HUES48 (cell line): Measurements from ENCODE around the gene BCL6.
A peak's percentile ranks its signal among the peaks of the same experiment; 100 is the strongest.

Experiments used
- H3K27ac ChIP-seq: one replicate; pipeline ENCODE4 v1.7.0; 2013; ENCODE audit warnings: low read depth, low read length, inconsistent platforms
- H3K27me3 ChIP-seq: 2 replicates; pipeline ENCODE4 v1.6.1; 2013; ENCODE audit warnings: mild to moderate bottlenecking, low read length; ENCODE audit not compliant: control insufficient read depth, insufficient read depth
- H3K36me3 ChIP-seq: 2 replicates; pipeline ENCODE4 v1.6.1; 2013; ENCODE audit warnings: low read length; ENCODE audit not compliant: control insufficient read depth, insufficient read depth
- H3K4me1 ChIP-seq: 2 replicates; pipeline ENCODE4 v1.6.1; 2013; ENCODE audit warnings: mild to moderate bottlenecking, low read length; ENCODE audit not compliant: control insufficient read depth, insufficient read depth
- H3K4me3 ChIP-seq: 2 replicates; pipeline ENCODE4 v1.5.1; 2013; ENCODE audit warnings: mild to moderate bottlenecking, low read depth, low read length
- H3K9ac ChIP-seq: 2 replicates; pipeline ENCODE4 v1.6.1; 2013; ENCODE audit warnings: mild to moderate bottlenecking, low read depth, low read length, moderate library complexity
- H3K9me3 ChIP-seq: 2 replicates; pipeline ENCODE4 v1.6.1; 2013; ENCODE audit warnings: low read length; ENCODE audit not compliant: control insufficient read depth, insufficient read depth

BCL6 gene

DNA sequence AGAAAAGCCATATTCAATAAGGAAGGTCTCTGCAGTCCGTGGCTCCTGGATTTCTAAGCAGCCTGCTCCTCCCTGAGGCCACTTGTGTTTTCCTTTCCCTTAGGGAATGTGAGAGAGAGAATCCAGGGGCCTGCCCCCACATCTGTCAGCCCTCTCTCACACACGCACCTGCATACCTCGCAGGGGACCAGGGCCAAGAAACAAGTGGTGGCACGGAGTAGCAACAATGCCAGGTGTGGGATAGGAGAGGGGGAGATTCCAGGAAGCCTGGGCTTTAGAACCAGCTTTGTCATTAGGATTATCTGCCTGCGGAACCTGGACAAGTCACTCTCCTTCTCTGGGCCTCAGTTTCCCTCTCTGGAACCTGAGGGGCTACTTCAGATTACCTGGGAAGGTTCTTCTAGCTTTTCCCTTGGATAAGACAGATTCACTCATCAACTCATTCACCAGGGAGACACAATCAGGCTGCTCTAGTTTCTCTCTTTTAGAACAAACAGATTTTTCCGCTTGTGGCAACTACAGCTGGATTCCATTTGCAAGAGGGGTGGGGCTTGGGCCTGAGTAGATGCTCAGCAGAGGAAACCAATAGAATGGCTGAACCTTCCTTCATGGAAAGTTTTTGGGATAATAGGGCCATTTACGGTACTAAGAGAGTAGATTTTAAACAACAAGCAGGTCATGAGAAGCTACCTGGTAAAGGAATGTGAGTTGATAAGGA lies 19.5 kb downstream of the BCL6 start:
- Histone ChIP-seq H3K27me3 (no peaks in the 10 kb centered on the region), H3K4me3 (no peak overlapping the region), H3K9me3 (no peaks in the 10 kb centered on the region), H3K9ac (no peak overlapping the region), H3K4me1 (peaks cover 4% of the 10 kb centered on the region; the same call in 1 of the 2 replicates), H3K36me3 (peaks cover 79% of the 10 kb centered on the region), H3K27ac (no peak overlapping the region)

DNA sequence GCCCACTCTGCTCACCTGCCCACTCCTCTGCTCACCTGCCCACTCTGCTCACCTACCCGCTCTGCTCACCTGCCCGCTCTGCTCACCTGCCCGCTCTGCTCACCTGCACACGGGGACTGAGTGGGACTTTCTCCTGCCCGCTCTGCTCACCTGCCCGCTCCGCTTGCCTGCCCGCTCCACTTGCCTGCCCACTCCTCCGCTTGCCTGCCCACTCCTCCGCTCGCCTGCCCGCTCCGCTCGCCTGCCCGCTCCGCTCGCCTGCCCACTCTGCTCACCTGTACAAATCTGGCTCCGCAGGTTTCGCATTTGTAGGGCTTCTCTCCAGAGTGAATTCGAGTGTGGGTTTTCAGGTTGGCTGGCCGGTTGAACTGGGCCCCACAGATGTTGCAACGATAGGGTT lies 20.0 kb downstream of the BCL6 start:
- no peaks in the 10 kb centered on the region for H3K9me3 ChIP-seq
- H3K27ac ChIP-seq = no peak overlapping the region
- no peak overlapping the region for H3K4me3 ChIP-seq
- peaks cover 75% of the 10 kb centered on the region for H3K36me3 ChIP-seq
- H3K4me1 ChIP-seq = peaks cover 4% of the 10 kb centered on the region; the same call in 1 of the 2 replicates
- H3K27me3 ChIP-seq = no peaks in the 10 kb centered on the region
- no peak overlapping the region for H3K9ac ChIP-seq

DNA sequence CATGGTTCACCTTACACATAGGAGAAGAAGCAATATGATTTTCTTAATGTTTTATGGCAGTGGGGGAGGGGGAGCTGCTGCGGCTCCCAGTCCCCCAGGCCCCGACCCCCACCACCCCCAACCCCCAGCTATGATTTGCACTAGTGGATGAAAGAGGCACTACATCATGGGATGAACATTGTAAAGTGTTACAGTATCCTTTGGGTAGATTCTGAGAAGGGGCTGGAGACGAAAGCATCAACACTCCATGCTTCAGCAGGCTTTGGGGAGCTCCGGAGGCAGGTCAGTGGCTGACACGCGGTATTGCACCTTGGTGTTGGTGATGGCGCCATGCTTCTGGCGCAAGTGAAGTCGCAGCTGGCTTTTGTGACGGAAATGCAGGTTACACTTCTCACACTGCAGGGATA lies 23.1 kb downstream of the BCL6 start:
- Histone ChIP-seq H3K27me3 (no peaks in the 10 kb centered on the region), H3K4me1 (peaks cover 12% of the 10 kb centered on the region), H3K4me3 (no peak overlapping the region), H3K36me3 (peaks cover 45% of the 10 kb centered on the region), H3K27ac (no peak overlapping the region), H3K9ac (no peak overlapping the region), H3K9me3 (no peaks in the 10 kb centered on the region)

DNA sequence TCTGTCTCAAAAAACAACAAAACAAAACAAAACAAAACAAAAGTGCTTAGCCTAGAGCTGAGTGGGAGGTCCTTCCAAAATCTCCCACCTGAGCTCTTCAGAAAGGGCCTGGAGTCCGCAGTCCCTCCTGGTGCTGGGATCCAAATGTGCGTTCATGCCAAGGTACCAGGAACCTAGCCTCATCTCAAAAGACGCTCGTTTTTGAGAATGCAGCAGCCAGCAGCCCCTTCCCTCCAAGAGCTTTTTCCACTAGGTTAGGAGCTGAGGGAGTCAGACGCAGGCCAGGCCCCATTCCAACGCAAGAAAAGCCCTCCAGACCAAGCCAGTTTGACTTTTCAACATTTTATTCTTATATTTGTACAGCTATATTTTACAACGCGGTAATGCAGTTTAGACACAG lies 24.2 kb downstream of the BCL6 start:
- H3K27me3 ChIP-seq = no peaks in the 10 kb centered on the region
- peaks cover 12% of the 10 kb centered on the region for H3K4me1 ChIP-seq
- peaks cover 35% of the 10 kb centered on the region for H3K36me3 ChIP-seq
- no peak overlapping the region for H3K27ac ChIP-seq
- no peaks in the 10 kb centered on the region for H3K9me3 ChIP-seq
- no peak overlapping the region for H3K4me3 ChIP-seq
- no peak overlapping the region for H3K9ac ChIP-seq

DNA sequence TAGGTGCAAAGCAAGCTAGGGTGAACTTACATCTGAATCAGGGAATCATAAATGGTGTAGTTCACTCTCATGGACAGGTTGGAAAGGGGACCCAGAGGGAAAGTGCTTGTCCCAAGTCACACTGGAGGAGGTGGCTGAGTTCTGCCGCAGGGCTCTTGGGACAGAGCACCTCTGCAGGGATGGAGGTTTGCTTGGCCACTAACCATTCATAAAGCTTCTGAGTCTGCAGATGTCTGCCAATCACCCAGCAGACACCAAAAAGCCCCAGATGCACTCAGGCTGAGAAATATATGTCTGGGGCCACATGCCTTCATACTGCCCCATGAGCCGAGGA lies 25.0 kb downstream of the BCL6 start:
- peaks cover 12% of the 10 kb centered on the region for H3K4me1 ChIP-seq
- no peaks in the 10 kb centered on the region for H3K27me3 ChIP-seq
- no peak overlapping the region for H3K4me3 ChIP-seq
- H3K9me3 ChIP-seq = no peaks in the 10 kb centered on the region
- peak overlapping the region; percentile 13 for H3K27ac ChIP-seq
- H3K36me3 ChIP-seq = peaks cover 30% of the 10 kb centered on the region
- H3K9ac ChIP-seq = no peak overlapping the region

DNA sequence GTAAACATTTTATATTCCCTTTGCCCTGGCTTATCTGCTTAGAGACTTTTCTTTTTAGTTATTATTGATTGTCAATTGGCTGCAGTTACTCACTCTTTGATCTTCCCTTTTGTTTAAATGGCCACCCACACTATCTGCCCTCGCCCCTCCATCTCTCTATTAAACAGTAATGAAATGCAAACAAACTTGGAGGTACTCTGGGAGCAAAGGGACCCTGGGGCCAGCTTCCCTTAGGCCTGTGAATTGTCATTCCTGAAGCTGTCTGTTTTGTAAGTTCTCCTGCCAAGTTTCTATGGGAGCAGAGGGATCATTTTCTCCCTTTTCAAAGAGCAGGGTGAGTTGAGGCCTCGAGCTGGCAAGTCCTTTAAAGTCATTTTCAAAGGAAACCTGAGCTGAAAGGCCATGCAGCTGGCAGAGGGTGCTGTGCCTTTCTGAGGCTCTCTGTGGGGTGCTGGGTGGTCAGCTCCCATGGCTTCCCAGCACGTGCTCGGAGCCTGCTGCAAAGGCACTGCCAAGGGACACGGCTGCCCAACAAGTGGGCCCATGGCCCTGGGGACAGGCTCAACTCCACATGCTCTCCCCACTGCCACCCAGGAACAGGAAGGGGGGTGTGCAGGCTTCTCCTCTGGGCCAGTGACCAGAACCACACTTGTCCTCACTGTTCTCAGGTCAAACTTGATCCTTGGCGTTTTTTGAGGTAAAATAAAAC lies 25.5 kb downstream of the BCL6 start:
- peak overlapping the region; percentile 13 for H3K27ac ChIP-seq
- H3K9ac ChIP-seq = no peak overlapping the region
- peaks cover 12% of the 10 kb centered on the region for H3K4me1 ChIP-seq
- no peaks in the 10 kb centered on the region for H3K27me3 ChIP-seq
- H3K4me3 ChIP-seq = no peak overlapping the region
- H3K36me3 ChIP-seq = peaks cover 25% of the 10 kb centered on the region
- H3K9me3 ChIP-seq = no peaks in the 10 kb centered on the region

DNA sequence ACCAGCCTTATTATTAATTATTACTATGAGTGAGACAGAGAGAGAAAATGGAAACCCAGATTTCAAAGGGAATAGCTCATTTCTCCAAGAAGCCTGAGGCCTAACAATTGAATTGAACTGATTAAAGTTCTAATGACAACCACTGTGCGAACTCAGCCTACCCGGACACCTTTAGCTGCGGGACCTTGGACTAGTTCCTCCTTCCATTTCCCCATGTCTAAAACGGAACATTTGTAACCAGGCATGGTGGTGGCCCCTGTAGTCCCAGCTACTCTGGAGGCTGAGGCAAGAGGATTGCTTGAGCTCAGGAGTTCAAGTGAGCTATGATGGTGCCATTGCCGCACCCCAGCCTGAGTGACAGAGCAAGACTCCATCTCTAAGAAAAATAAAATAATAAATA lies 26.5 kb downstream of the BCL6 start:
- H3K27me3 ChIP-seq = no peaks in the 10 kb centered on the region
- peaks cover 16% of the 10 kb centered on the region for H3K36me3 ChIP-seq
- no peak overlapping the region for H3K9ac ChIP-seq
- H3K4me1 ChIP-seq = peaks cover 12% of the 10 kb centered on the region
- no peak overlapping the region for H3K4me3 ChIP-seq
- no peaks in the 10 kb centered on the region for H3K9me3 ChIP-seq
- no peak overlapping the region for H3K27ac ChIP-seq

DNA sequence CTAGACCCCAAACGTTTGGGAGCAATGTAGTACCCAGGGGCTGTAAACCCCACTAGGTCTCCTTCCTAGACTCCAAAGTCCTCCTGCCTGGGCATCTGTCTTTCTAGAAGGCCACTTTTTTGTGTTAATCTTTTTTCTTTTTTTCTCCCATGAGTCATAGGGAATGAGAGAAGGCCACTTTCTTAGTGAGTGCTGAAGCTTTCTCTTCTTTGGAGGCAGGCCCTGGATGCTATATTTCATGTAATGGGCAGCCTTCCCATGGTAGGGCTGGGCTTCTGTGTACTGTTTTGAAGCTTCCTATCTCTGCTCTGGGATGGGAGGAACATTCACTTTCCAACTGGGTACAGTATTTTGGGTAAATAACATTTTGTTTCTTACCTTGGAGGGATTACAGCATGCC lies 27.7 kb downstream of the BCL6 start:
- no peak overlapping the region for H3K4me3 ChIP-seq
- peaks cover 12% of the 10 kb centered on the region for H3K4me1 ChIP-seq
- no peaks in the 10 kb centered on the region for H3K9me3 ChIP-seq
- no peaks in the 10 kb centered on the region for H3K27me3 ChIP-seq
- H3K36me3 ChIP-seq = peaks cover 4% of the 10 kb centered on the region; the same call in 1 of the 2 replicates
- H3K27ac ChIP-seq = no peak overlapping the region
- no peak overlapping the region for H3K9ac ChIP-seq

DNA sequence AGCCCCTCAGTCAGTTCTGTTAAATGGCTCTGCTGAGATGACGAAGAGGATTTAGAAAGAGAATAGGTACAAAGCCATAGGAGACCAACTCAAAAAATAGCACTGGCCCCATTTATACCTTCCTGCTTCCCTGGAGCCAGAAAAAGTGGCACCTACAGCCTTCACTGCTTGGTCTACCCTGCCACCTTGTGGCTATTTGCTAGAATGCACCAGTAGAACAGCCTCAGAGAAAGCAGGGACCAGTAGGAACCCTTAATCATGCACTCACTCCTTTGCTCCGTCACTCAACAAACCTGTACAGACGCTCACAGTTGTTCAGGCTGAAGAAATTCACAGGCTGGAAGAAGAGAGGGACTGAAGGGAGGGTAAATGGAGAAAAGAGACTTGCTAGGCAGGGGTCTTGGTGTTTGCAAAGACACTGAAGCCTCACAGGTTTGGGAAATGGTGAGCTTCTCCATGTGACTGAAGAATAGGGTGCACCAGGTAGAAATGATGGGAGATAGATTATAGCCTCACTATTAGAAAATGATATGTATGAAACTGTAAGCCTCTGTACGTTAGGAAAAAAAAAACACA lies 30.8 kb downstream of the BCL6 start:
- Histone ChIP-seq H3K9me3 (no peaks in the 10 kb centered on the region), H3K27ac (no peak overlapping the region)

DNA sequence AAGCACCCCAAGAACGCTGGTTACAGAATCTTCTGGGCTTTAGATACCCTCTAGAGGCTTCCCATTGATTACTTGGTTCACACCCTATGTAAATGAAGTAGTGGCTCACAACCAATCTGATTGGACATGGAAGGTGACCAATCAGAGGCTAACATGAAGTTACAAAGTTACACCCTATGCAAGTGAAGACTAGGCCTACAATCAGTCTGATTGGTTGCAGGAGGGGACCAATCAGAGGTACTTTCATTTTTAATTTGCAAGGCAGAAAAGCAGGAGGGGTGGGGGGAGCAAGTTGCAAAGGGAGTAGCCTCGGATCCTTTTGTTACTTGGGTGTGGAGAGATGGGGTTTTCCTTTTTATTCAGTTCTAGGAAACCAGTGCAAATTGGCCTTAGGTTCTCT lies 31.8 kb downstream of the BCL6 start:
- Histone ChIP-seq H3K4me3 (no peak overlapping the region), H3K27ac (no peak overlapping the region)

More for the DNA sequence above, 30.8 kb downstream of the BCL6 start:
- Histone ChIP-seq H3K27me3 (no peaks in the 10 kb centered on the region), H3K36me3 (no peaks in the 10 kb centered on the region), H3K4me3 (no peak overlapping the region), H3K4me1 (peaks cover 4% of the 10 kb centered on the region; the same call in 1 of the 2 replicates), H3K9ac (no peak overlapping the region)

DNA sequence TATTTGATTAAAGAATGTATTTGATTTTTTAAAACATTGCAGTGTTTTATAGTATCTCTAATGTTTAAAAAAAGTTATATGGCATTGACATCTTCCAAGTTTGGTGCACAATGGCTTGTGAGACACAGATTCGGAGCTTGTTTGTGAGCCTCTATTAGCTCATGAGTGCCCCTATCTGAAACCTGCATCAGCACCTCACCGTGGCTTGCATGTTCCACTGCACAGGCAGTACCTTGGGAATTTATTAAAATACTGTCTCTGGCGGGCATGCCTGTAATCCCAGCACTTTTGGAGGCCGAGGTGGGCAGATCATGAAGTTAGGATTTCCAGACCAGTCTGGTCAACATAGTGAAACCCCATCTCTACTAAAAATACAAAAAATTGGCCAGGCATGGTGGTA lies 36.1 kb downstream of the BCL6 start:
- Histone ChIP-seq H3K27ac (no peak overlapping the region), H3K27me3 (no peaks in the 10 kb centered on the region), H3K4me3 (no peak overlapping the region), H3K36me3 (no peaks in the 10 kb centered on the region), H3K9ac (no peak overlapping the region), H3K4me1 (no peaks in the 10 kb centered on the region), H3K9me3 (no peaks in the 10 kb centered on the region)

More for the DNA sequence above, 31.8 kb downstream of the BCL6 start:
- no peaks in the 10 kb centered on the region for H3K27me3 ChIP-seq
- no peaks in the 10 kb centered on the region for H3K9me3 ChIP-seq
- no peaks in the 10 kb centered on the region for H3K36me3 ChIP-seq
- H3K4me1 ChIP-seq = no peaks in the 10 kb centered on the region
- no peak overlapping the region for H3K9ac ChIP-seq
